AG04450 (cell line): Measurements from ENCODE around the gene AGPAT2. TPM values are rescaled to one million over a fixed set of nuclear protein-coding genes. Genes with fewer than 3 reads are reported as not detected.
A peak's percentile ranks its signal among the peaks of the same experiment; 100 is the strongest.

Experiments used
- CTCF ChIA-PET: fragments of 300-600, 350-600 bp; formaldehyde crosslinking; extraction: SDS; loops from one replicate; lab custom pipeline; 2022; ENCODE audit warnings: antibody characterized with exemption, inconsistent platforms; lab: Charles Lee
- POLR2A ChIA-PET: fragments of 350-600 bp; formaldehyde crosslinking; extraction: SDS; loops from one replicate; lab custom pipeline; 2021; ENCODE audit warnings: antibody characterized with exemption, inconsistent platforms; lab: Yijun Ruan, JAX
- DNase-seq: peaks from one replicate; pipeline ENCODE4 v3.0.0-alpha.2; 2011; ENCODE audit warnings: low read depth, low spot score
- H3K27ac ChIP-seq: one replicate; pipeline ENCODE4 v1.5.1; 2012; ENCODE audit warnings: low read depth, low read length, control low read depth
- H3K27me3 ChIP-seq: one replicate; pipeline ENCODE4 v1.6.0; 2012; ENCODE audit warnings: low read length; ENCODE audit not compliant: control insufficient read depth, insufficient read depth
- H3K4me3 ChIP-seq: 2 replicates; pipeline ENCODE4 v1.5.1; 2011; ENCODE audit warnings: mild to moderate bottlenecking, low read depth, low read length, control low read depth
- H3K9me3 ChIP-seq: 2 replicates; pipeline ENCODE4 v1.5.1; 2012; ENCODE audit warnings: low read length; ENCODE audit not compliant: control insufficient read depth, insufficient read depth
- polyA plus RNA-seq: library from polyadenylated mRNA; depleted of rRNA; stranded (reverse); fragments of >200 nt; gene quantifications from 2 replicates; pipeline ENCODE4 v1.2.3, GENCODE V29; 2011
- TF ChIP-seq, protein P1 (sequence below): IDR thresholded peaks from 2 replicates; pipeline ENCODE4 v1.5.1; 2011; ENCODE audit warnings: low read depth, low read length, control low read depth, inconsistent platforms

Gene AGPAT2
- polyA plus RNA-seq, 1 experiment = 24.4 TPM

DNA sequence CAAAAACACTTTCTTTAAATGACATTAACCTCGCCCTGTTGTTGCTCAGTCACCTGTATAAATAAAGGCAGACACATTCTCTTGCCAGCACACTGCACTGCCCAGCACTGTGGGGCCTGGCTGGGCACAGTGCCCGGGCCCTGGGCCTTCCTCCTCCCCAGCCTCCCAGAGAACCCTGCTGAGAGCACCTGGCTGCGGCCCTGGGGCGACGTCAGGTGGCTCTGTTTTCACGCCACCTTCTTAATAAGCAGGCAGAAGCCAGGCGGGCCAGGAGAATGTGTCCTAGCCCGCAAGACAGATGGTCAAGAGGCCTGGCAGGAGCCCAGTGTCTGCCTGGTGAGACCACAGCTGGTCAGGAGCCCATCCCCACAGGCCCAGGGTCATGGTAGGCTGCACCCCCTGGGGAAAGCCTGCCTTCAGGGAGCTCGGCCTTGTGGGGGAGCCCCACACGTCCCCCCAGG, 8.2 kb upstream of the AGPAT2 start:
- Histone ChIP-seq H3K4me3 (no peak overlapping the region), H3K27ac (no peak overlapping the region), H3K27me3 (peaks cover 14% of the 10 kb centered on the region), H3K9me3 (no peaks in the 10 kb centered on the region; the same call in 1 of the 2 replicates)
- TF ChIP-seq, protein P1, sequence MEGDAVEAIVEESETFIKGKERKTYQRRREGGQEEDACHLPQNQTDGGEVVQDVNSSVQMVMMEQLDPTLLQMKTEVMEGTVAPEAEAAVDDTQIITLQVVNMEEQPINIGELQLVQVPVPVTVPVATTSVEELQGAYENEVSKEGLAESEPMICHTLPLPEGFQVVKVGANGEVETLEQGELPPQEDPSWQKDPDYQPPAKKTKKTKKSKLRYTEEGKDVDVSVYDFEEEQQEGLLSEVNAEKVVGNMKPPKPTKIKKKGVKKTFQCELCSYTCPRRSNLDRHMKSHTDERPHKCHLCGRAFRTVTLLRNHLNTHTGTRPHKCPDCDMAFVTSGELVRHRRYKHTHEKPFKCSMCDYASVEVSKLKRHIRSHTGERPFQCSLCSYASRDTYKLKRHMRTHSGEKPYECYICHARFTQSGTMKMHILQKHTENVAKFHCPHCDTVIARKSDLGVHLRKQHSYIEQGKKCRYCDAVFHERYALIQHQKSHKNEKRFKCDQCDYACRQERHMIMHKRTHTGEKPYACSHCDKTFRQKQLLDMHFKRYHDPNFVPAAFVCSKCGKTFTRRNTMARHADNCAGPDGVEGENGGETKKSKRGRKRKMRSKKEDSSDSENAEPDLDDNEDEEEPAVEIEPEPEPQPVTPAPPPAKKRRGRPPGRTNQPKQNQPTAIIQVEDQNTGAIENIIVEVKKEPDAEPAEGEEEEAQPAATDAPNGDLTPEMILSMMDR = no peak
- ChIA-PET POLR2A (no interaction called here), CTCF (no interaction called here)
- no peak for DNase-seq

DNA sequence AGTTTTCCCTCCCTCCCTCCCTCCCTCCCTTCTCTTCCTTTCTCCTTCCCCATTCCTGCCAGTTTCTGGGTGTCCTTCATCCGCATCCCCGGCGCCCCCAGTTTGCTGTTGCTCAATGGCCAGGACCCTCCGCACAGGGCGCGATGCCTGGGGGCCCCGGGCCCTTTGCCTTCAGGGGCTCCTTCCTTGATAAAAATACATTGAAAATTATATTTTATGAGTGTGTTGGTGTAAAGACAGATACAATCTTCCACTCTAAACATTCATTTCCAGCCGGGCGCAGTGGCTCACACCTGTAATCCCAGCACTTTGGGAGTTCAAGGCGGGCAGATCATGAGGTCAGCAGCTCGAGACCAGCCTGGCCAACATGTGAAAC, 7.6 kb upstream of the AGPAT2 start:
- Histone ChIP-seq H3K9me3 (no peaks in the 10 kb centered on the region; the same call in 1 of the 2 replicates), H3K27me3 (peaks cover 10% of the 10 kb centered on the region), H3K27ac (no peak overlapping the region), H3K4me3 (no peak overlapping the region)
- CTCF ChIA-PET = no interaction called here
- TF ChIP-seq, protein P1 = no peak
- POLR2A ChIA-PET = interaction anchor here (0.6 kb wide), 1 partner anchor 33 kb away, joined by 3 read pairs; no protein-coding TSS in a partner anchor
- no peak for DNase-seq

DNA sequence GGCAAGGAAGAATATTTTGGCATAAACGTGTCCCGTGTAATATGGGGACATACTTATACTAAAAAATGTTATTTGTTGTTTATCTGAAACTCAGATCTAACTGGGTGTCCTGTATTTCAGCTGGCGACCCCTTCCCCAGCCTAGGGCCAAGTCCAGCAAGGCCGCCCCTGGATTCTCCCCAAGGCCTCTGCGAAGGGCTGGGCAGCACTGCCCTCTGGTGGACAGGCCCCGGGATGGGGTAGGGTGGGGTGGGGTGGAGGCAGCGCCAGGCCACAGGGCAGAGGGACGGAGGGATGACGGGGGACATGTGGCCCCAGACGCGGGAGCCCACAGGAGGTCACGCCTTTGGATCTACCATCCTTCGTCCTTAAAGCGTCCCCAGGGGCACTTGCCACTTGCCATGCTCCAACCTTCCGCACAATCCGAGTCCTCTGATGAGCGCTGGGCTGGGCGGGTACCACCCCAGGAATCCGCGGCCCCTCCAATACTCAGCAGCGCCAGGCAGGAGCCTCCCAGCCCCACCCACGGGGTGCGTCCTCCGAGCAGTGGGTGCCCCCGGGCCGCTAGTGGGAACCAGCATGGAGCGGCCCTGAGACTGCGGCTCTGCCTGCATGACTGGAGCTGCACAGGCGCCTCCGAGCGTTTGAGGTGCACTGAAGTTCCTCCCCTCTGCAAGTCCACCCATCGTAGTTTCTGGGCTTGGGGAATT, 7.1 kb upstream of the AGPAT2 start:
- H3K27me3 ChIP-seq = peaks cover 10% of the 10 kb centered on the region
- no peaks in the 10 kb centered on the region; the same call in 1 of the 2 replicates for H3K9me3 ChIP-seq
- H3K27ac ChIP-seq = no peak overlapping the region
- POLR2A ChIA-PET = interaction anchor here (0.6 kb wide), 1 partner anchor 34 kb away, joined by 3 read pairs; no protein-coding TSS in a partner anchor
- no peak for DNase-seq
- CTCF ChIA-PET = no interaction called here
- TF ChIP-seq, protein P1 = peak; percentile 72
- no peak overlapping the region for H3K4me3 ChIP-seq

- POLR2A ChIA-PET = interaction anchor here (0.6 kb wide), 1 partner anchor 55 kb away, joined by 3 read pairs; no protein-coding TSS in a partner anchor
Measured at GRCh38 chr9:136693490-136694162, 6.4 kb upstream of the AGPAT2 start.

More at GRCh38 chr9:136693490-136694162, 6.4 kb upstream of the AGPAT2 start:
- H3K27ac ChIP-seq = no peak overlapping the region
- DNase-seq = no peak
- no peaks in the 10 kb centered on the region; the same call in 1 of the 2 replicates for H3K9me3 ChIP-seq
- TF ChIP-seq, protein P1 = no peak
- no peak overlapping the region for H3K4me3 ChIP-seq
- CTCF ChIA-PET = no interaction called here
- H3K27me3 ChIP-seq = peaks cover 13% of the 10 kb centered on the region
